DOHH2 (cell line): ENCODE data around the gene LNX1.

Source experiments
- EZH2phosphoT487 ChIP-seq: fragments of 200-600 bp; sonication (generic); IDR thresholded peaks from 2 replicates; pipeline ENCODE4 v1.6.1; 2017; ENCODE audit warnings: borderline replicate concordance, mild to moderate bottlenecking, antibody characterized with exemption, low read length, moderate library complexity, mixed read lengths
- TF ChIP-seq, protein P1 (sequence below): fragments of 200-600 bp; sonication (generic); IDR thresholded peaks from one replicate; pipeline ENCODE4 v1.5.1; 2014; ENCODE audit warnings: antibody characterized with exemption, mild to moderate bottlenecking, low read depth, low read length; ENCODE audit not compliant: poor library complexity, severe bottlenecking

- TF ChIP-seq, protein P1, sequence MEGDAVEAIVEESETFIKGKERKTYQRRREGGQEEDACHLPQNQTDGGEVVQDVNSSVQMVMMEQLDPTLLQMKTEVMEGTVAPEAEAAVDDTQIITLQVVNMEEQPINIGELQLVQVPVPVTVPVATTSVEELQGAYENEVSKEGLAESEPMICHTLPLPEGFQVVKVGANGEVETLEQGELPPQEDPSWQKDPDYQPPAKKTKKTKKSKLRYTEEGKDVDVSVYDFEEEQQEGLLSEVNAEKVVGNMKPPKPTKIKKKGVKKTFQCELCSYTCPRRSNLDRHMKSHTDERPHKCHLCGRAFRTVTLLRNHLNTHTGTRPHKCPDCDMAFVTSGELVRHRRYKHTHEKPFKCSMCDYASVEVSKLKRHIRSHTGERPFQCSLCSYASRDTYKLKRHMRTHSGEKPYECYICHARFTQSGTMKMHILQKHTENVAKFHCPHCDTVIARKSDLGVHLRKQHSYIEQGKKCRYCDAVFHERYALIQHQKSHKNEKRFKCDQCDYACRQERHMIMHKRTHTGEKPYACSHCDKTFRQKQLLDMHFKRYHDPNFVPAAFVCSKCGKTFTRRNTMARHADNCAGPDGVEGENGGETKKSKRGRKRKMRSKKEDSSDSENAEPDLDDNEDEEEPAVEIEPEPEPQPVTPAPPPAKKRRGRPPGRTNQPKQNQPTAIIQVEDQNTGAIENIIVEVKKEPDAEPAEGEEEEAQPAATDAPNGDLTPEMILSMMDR = no peak
- TF ChIP-seq EZH2phosphoT487 = no peak
Measured at GRCh38 chr4:53583513-53583912, 7.8 kb downstream of the LNX1 start.
